NCI-H2227 (cell line): Measurements from ENCODE around the gene MBP.

Experiments
- DNase-seq: peaks from one replicate; lab custom pipeline; 2025; ENCODE audit not compliant: unreplicated experiment; lab: John Stamatoyannopoulos, UW

The MBP gene

DNA sequence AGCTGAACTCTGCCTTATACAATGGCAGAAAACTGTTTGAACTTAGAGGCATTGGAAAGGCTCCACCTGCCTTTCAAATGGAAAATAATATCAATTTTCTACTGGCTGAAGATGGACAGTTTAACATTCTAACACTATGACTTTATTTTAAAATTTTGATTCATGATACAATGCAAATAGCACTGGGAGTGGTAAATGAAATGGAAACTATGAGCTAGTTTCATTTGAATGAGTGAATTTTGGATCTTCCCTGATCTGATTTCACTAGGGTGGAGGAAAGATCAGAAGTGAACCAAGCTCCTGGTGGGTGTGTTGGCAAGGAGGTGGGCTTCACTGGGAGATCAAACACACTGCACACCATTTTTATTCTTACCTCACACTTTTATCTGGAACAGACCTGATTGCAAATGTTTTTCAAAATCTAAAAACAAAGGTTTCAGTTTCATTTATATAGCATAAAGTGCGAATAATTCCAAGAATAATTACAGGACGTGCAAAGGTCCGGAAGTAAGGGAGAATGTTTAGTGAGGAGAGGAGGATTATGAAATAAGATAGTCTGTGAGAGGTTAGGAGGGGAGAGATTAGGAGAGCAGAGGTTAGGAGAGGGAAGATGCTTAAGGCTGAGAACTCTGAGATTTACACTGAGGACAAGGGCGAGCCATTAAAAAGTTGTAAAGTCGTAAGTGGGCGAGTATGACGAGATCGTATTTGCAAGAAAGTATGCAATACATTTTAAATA is 18.6 kb upstream of the MBP start:
- no peak for DNase-seq

DNA sequence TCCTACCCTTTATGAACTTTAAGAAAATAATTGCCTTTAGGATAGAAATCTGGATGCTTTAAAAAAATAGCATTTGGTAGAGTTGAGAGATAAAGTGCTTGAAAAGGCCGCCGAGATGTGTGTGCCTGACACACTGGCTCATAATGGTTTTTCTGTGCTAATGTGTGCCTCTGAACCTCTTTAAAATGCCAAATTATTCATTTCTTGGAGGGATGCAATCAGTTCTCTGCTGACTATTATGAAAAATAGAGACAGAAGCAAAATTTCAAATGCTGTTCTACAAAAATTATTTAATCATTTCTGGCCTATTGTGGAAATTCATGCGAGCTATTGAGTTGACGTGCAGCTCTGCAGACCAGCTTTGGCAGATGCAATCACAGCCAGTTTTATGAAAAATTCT is 18.0 kb upstream of the MBP start:
- DNase-seq: no peak

DNA sequence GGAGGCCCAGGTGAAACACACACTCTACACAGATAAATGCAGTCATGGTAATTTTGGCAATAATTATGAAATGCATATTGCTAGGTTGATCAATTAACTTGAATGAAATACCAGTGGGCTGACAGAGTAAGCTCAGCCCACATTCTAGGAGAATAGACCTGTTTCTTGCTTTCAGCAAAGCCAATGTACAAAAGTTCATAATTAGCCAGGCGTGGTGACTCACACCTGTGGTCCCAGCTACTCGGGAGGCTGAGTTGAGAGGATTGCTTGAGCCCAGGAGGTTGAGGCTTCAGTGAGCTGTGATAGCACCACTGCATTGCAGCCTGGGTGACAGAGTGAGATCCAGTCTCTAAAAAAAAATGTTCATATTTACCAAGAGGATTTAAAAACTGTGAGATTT is 15.7 kb upstream of the MBP start:
- no peak for DNase-seq

DNA sequence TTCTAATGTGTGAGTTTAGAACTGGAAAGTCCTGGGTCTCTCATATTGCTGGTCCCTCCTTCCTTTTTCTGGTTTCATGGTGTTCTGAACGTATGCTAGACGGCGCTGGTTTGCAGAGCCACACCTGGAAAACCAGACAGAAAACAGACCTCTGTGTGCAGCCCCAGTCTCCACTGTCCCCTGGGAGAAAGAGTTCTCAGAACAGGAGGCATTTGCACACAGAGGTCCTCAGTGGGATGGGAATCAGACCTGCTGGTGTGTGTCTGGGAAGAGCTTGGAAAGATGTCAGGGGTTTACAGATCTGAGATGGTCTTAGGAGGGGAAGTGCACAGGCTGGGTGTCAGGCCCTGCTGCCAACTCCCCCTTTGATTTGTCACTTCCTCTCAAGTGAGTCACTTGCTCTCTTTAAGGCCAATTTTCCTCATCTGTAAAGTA is 14.9 kb upstream of the MBP start:
- DNase-seq: no peak

DNA sequence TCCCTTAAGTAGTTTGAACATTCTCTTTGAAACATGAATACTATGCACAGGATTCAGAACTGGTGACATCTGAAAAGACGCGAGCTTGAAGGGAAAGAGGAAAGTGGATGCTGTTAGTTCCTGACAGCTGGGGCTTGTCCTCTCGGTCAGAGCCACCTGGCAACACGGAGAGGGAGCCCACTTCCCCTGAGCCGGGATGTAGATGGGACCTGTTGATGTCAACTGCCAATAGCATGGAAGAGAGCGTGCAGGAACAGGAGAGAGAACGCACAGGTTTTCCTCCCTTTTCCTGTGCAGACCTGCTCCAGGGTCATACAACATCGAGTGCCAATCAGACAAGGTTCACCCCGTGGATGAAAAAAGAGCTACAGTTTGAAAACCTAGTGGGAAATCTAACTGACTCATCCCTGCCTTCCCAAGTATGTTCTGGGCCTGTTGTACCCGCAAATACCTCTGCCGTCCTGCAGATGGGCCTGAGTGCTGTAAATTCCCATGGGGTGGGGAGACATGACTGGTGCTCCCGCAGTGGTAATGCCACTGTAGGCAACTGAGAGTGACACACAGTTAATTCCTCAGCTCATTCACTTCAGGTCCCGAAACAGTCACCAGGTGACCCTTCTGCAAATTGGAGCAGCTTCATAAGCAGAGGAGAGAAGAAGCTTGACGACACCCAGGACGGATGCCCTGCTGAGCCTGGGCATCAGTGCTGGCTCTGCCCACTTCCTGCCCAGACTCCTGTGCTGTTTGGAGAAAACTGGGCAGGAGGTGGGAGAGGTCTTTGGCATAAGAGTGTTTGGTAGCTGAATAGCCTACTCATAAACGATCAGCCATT is 13.9 kb upstream of the MBP start:
- no peak for DNase-seq

DNA sequence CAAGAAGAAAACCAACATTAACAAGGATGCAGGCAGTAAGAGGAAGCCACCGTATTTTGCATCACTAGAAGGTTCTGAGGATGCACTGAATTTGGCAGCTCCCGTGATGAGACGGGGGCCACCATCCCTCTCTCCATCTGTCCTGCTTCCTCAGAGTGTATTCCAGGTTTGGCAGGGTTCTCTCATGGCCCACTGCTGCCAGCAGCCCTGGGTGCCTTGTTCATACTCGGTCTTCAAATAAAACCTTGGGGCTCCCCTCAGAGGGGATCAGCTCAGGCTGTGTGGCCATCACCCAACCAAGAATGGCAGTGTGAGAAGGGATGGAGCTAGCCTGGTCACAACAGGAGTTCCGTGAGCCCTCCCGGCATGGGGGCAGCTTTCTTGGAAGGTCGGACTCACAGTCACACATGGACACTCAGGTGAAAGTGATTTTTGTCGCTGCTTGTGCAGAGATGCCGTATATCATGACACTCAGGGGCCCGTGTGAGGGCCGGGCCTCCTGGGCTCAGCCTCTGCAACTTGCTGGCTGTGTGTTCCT is 12.8 kb upstream of the MBP start:
- DNase-seq: no peak

DNA sequence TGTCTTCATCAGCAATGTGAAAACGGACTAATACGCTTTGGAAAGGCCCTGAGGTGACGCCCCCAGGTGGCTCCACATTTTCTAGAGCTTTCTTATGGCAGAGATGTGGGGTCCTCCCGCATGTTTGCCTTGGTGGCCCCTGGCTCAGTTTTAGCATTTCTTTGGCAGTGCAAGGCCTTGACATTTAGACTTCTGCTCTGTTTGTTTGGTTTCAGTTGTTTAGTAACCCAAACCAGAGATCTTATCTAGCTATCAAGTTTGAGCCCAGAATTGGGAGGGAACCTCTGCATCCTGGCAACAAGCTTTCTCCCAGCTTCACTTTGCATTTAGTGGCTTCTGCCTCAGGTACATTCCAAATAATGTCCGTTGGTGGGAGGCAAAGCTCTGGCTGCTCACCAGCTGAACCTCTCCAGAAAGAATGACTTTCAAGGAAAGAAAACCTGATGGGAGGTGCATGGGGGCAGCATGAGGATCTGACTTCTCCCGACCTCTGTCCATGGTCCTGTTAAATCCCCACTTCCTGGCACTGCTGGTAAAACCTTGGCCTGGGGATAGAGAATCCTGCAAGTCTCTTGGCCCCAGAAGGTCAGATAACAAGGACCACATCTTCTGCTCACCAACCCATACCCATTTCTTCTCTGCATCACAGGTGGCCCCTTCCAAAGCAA is 12.0 kb upstream of the MBP start:
- DNase-seq: no peak

DNA sequence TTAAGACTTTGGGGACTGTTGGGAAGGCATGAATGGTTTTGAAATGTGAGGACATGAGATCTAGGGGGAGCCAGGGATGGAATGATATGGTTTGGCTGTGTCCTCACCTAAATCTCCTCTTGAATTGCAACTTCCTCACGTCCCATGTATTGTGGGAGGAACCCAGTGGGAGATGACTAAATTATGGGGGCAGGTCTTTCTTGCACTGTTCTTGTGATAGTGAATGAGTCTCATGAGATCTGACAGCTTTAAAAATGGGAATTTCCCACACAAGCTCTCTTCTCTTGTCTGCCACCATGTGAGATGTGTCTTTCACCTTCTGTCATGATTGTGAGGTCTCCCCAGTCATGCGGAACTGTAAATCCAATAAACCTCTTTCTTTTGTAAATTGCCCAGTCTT is 11.5 kb upstream of the MBP start:
- DNase-seq: no peak

DNA sequence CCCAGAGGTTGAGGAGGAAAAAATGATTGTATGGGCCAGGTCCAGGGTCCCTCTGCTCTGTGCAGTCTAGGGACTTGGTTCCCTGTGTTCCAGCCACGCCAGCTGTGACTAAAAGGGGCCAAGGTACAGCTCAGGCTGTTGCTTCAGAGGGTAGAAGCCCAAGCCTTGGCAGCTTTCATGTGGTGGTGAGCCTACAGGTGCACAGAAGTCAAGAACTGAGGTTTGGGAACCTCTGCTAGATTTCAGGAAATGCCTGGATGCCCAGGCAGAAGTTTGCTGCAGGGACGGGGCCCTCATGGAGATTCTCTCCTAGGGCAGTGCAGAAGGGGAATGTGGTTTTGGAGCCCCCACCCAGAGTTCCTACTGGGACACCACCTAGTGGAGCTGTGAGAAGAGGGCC is 10.6 kb upstream of the MBP start:
- DNase-seq: no peak

DNA sequence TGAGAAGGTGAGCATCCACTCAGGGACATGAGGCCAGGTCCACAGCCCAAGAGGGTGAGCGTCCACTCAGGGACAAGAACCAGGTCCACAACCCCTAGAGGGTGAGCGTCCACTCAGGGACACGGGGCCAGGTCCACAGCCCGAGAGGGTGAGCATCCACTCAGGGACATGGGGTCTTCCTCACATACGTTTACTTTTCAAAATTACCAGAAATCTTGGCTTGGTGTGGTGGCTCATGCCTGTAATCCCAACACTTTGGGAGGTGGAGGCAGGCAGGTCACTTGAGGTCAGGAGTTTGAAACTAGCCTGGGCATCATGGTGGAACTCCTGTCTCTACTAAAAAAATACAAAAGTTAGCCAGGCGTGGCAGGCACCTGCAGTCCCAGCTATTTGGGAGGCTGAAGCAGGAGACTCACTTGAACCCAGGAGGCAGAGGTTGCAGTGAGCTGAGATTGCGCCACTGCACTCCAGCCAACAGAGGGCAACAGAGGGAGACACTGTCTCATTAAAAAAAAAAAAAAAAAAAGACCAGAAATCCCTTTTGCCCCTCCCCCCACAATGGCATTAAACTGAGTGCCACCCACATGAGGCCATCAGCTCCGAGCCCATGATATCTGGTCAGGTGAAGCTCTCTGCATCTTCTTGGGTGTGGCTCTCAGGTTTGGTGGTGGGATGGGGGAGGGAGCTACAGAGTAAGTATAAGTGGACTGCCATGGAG is 9.0 kb upstream of the MBP start:
- no peak for DNase-seq

DNA sequence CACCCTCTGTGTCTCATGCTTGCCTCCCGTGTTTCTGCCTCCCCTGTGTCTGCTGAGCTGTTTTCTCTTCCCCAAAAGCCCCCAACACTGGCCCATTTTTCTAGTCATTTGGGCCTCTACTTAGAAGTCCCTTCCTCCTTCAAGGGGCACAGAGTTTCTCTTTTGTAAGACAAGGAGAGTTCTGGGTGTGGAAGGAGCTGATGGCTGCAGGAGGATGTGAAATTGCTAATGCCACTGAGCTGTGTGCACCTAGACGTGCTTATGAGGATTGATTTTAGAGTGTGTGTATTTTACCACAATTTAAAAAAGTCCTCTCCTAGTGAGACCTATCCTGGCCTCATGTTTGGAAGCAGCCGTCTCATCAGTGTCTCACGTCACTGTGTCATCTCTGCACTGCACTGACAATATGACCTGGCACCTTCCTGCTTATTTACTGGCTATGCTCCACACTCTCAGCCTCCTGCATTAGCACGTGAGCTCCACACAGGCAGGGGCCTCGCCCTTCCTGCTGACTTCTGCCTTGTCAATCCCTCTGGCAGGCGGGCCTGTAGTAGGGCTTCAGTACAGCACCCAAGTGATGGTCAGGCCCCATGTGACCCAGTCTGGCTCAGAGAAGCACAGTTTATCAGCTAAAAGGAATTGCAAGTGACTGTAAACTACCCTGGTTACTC is 8.0 kb upstream of the MBP start:
- no peak for DNase-seq

DNA sequence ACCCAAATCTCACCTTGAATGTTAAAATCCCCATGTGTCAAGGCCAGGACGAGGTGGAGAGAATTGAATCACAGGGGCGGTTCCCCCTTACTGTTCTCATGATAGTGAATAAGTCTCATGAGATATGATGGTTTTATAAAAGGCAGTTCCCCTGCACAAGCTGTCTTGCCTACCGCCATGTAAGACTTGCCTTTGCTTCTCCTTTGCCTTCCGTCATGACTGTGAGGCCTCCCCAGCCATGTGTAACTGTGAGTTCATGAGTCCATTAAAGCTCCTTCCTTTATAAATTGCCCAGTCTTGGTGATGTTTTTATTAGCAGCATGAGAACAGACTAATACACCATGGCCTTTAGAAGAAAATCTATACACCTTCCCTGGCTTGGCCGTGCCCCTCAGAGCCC is 7.4 kb upstream of the MBP start:
- DNase-seq: no peak

DNA sequence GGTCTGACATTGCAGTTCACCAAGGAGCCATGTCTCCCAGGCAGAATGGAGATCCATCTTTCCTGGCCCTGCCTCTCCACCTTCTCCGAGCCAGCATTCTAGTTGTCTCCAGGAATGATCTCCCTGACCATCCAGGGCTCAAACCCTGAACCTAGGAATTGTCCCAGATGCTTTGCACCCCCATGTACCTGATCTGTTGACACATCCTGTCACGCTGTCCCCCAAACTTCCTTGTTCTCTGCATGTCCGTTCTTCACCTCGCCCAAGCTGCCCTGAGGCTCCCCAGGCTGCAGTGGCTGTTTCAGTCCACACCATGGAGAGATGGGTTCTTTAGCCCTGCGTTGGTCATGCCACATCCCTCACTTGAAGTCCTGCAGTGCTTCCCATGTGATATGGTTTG is 7.0 kb upstream of the MBP start:
- DNase-seq: no peak

DNA sequence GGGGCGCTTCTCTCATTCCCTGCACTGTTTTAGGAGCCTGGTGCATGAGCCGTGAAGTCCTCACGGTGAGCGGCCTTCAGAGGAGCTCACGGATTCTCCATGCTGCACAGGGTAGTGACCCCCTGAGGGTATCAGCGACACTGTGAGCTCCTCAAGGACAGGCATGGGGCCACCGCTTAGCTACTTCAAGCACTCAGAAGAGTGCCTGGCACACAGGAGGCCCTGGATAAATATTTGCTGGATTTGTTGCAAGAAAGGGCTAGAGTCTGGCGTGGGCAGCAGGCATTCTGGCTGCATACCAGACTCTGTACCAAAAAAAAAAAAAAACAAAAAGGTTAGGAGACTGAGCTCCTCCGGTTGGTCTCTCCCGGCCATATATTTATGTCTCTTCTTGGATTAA is 5.7 kb upstream of the MBP start:
- no peak for DNase-seq

DNA sequence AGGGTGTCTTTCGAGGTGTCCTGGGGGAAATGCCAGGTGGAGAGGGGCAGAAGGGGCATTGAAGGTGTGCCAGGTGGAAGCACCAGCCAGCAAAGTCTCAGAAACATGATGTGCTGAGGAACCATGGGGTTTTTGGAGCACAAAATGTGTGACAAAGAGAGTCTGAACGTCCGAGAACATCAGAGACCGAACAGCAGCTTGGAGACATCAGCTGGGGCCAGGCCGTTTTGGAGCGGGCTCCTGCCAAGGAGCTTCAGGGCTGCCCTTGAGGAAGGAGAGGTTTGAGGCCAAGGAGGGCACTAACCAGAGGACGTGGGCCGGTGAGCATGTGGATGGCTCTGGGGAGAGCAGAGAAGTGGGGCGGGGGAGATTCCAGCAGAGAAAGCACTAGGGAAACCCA is 5.3 kb upstream of the MBP start:
- DNase-seq: no peak

DNA sequence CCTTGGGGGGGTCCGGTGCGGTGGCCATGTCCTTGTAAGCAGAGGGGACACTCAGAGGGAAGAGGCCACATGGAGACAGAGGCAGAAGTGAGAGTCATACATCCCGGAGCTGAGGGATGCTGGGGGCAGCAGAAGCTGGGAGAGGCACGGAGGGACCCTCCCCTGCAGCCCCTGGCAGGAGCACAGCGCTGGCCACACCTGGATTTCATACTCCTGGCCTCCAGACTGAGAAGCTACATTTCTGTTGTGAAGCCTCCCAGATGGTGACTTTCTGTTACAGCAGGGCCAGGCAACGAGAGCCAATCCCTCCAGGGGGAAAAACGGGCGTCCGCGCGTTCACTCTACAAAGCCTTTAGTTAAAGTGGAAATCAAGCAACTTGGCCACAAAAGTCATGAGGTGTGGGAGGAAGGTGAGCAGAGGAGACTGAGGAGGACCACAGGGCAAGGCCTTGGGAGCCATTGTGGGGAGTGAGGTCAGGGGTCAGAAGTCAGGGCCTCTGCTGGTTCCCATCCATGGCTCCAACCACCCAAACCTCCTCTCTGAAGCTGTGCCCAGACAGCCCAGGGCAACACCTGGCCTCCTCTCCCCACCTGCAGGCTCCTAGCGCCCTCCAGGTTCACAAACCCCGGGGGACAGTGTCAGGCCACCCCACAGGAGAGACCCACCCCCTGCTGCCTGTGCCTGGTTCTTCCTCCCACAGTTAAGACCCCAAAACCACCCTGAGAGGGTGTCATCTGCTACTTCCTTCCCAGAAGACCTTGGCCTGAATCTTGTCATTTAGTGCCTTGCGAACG is 4.5 kb upstream of the MBP start:
- DNase-seq: no peak

DNA sequence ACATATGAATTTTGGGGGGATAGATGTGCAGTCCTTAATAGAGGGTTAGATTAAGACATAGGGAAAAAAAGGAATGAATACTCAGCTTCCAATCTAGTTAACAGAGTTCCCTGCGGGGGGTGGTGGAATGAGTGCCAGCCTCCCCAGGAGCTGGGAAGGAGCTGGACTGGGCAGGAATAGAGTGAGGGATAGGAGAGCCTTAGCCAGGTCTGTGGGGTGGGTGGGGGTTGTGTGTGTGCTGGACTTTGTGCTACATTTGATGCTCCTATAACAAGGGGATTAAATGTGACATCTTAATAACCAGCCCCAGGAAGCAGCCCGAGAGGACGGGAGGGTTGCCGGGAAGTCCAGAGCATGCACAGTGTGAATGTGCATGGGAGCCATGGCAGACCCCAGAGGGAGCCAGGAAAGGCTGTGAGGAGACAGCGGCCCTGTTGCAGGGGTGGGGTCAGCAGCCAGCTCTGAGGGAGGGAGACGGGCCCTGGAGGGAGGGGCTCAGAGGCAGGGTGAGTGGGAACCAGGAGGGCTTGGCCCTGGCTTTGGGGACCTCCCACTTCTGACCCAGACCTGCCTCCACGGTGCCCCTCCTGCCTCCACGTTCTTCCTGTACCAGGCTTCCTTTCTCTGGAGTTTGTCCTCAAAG is 3.6 kb upstream of the MBP start:
- DNase-seq: no peak

DNA sequence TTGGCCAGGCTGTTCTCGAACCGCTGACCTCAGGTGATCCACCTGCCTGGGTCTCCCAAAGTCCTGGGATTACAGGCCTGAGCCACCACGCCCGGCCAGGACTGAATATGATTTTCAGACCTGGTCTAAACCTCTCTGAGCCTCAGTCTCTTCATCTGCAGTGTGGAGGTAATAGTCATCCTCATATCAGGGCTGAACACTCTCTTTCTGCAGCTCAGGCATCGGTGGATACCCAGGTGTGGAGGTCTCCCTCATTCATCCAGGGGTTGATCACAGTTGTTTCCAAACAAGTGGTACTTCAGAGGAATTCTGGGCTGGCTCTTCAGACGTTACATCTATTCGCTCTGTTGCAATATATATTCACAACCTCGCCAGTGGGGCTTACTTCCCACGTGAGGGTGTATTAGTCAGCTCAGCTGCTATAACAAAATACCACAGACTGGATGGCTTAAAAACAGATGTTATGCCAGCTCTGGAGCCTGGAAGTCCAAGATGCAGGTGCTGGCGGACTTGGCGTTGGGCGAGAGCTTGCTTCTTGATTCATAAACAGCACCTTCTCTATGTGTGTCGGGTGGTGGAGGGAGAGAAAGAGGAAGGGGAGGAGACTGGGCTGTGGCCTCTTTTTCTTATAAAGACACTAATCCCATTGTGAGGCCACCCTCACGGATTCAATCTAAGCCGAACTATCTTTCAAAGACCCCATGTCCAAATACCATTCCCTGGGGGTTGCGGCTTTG is 2.9 kb upstream of the MBP start:
- DNase-seq: no peak

DNA sequence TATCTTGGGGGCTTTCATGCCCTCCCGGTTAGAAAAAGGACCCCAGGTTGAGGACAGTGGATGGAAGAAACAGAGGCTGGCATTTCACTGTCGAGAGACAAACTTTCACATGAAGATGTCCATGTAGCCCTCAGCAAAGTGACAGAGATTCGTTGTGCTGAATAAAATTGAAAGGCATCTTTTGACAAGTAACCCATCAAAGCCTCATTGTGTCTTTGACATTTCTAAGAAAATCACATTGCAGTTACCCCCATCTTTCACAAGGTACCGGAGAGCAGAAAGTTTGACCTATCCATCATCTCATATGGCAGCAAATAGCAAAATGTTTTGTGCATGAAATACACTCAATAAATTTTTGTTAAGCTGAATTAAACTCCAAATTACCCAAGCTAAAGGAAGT is 2.0 kb upstream of the MBP start:
- DNase-seq: no peak
